ENCODE data around the gene MASP1. TPM values are rescaled to one million over a fixed set of nuclear protein-coding genes. Genes with fewer than 3 reads are reported as not detected.

The MASP1 gene
- total RNA-seq (100 to 1,000 TPM; 120 to 245 (median 173) TPM), polyA plus RNA-seq (10 to 100 TPM; 84.1 to 94.6 TPM)
- long read RNA-seq, donor 1, full-length matches to known transcripts: 88 of 143 reads
- long read RNA-seq, donor 1, partial matches to known transcripts: 31 of 143 reads
- long read RNA-seq, donor 1, other reads (novel, unspliced or antisense): 24 of 143 reads
- long read RNA-seq, donor 2, full-length matches to known transcripts: 293 of 401 reads
- long read RNA-seq, donor 2, partial matches to known transcripts: 32 of 401 reads
- long read RNA-seq, donor 2, other reads (novel, unspliced or antisense): 76 of 401 reads
- long read RNA-seq, donor 3, transcript MASP1-201 (9 exons, 2,440 nt): major isoform, 39 of 71 reads
- long read RNA-seq, donor 3, partial matches to known transcripts: 17 of 71 reads
- long read RNA-seq, donor 3, other reads (novel, unspliced or antisense): 14 of 71 reads

GRCh38 chr3:187291512-187292132 lies at the start of gene MASP1:
Gene MASP1, minus strand, starts transcription at chr3:187291737. Its CDS starts 105 bp downstream, at chr3:187291632.
- DNase-seq (peak in 4 of 5 donors; percentile 44 to 81 (median 60)), ATAC-seq (peak; percentile 68 to 84 (median 76))
- TF ChIP-seq CTCF (IDR thresholded peaks at IDR 0.05) (no peak), POLR2A (IDR thresholded peaks at IDR 0.05) (no peak)
- intact Hi-C loops (cut with DNase I): loop anchor here in 3 of 10 donors (5.0 to 10.0 kb wide), 4 partner anchors 34 to 69 kb away; no protein-coding TSS in a partner anchor
- Histone ChIP-seq H3K4me1 (peaks cover 0 to 56% (median 25%) of the 10 kb centered on the region in 12 donors), H3K27me3 (no peaks in the 10 kb centered on the region), H3K27ac (peak within 1 kb of the TSS; percentile 69 to 91 (median 78)), H3K9me3 (no peaks in the 10 kb centered on the region), H3K36me3 (no peaks in the 10 kb centered on the region), H3K4me3 (peak within 1 kb of the TSS; percentile 26 to 68 (median 54))
- WGBS, 4 donors: 8 to 20% (median 17%) methylated on average over 10 of the region's 10 CpGs

- Histone ChIP-seq H3K36me3 (no peaks in the 10 kb centered on the region), H3K27me3 (no peaks in the 10 kb centered on the region), H3K4me3 (no peak overlapping the region), H3K9me3 (no peaks in the 10 kb centered on the region), H3K4me1 (no peaks in the 10 kb centered on the region), H3K27ac (no peak overlapping the region)
- intact Hi-C loops (cut with DNase I): no loop called here
- ATAC-seq (no peak), DNase-seq (no peak)
- 78 to 92% (median 80%) methylated on average over 1 of the region's 1 CpG for WGBS, 4 donors
- no peak for TF ChIP-seq CTCF (IDR thresholded peaks at IDR 0.05)
- TF ChIP-seq POLR2A (IDR thresholded peaks at IDR 0.05): no peak
Measured at GRCh38 chr3:187340578-187340977, 49.0 kb upstream of the MASP1 start.

GRCh38 chr3:187336322-187336721 lies 44.8 kb upstream of the MASP1 start:
- no peaks in the 10 kb centered on the region for H3K4me1 ChIP-seq
- intact Hi-C loops (cut with DNase I): no loop called here
- 53 to 73% (median 62%) methylated on average over 2 to 3 of the region's 3 CpGs for WGBS, 4 donors
- ATAC-seq (peak in 1 of 4 donors; percentile 59), DNase-seq (peak in 2 of 5 donors; percentile 29 to 35)
- no peaks in the 10 kb centered on the region for H3K9me3 ChIP-seq
- H3K36me3 ChIP-seq: no peaks in the 10 kb centered on the region
- TF ChIP-seq CTCF (IDR thresholded peaks at IDR 0.05) (no peak), POLR2A (IDR thresholded peaks at IDR 0.05) (no peak)
- no peak overlapping the region for H3K27ac ChIP-seq
- no peak overlapping the region for H3K4me3 ChIP-seq
- H3K27me3 ChIP-seq: no peaks in the 10 kb centered on the region

GRCh38 chr3:187334904-187335303 lies 43.4 kb upstream of the MASP1 start:
- 87 to 96% (median 92%) methylated on average over 4 of the region's 4 CpGs for WGBS, 4 donors
- ATAC-seq: no peak

More at GRCh38 chr3:187334904-187335303, 43.4 kb upstream of the MASP1 start:
- Histone ChIP-seq H3K27ac (no peak overlapping the region), H3K27me3 (no peaks in the 10 kb centered on the region), H3K4me3 (no peak overlapping the region), H3K9me3 (no peaks in the 10 kb centered on the region), H3K4me1 (no peaks in the 10 kb centered on the region), H3K36me3 (no peaks in the 10 kb centered on the region)
- intact Hi-C loops (cut with DNase I): no loop called here
- DNase-seq: no peak
- TF ChIP-seq CTCF (IDR thresholded peaks at IDR 0.05) (no peak), POLR2A (IDR thresholded peaks at IDR 0.05) (no peak)
